Stimulated activated CD8-positive, alpha-beta memory T cell treated with anti-CD3 and anti-CD28 coated beads, Interleukin-15, amount 100 ng/mL, for 1 hour (primary cell): ENCODE measurements around the gene NCK2.

Experiments
- DNase-seq: peaks from one replicate; pipeline ENCODE4 v3.0.0-alpha.2; 2020; ENCODE audit warnings: low read depth

NCK2 gene

DNA sequence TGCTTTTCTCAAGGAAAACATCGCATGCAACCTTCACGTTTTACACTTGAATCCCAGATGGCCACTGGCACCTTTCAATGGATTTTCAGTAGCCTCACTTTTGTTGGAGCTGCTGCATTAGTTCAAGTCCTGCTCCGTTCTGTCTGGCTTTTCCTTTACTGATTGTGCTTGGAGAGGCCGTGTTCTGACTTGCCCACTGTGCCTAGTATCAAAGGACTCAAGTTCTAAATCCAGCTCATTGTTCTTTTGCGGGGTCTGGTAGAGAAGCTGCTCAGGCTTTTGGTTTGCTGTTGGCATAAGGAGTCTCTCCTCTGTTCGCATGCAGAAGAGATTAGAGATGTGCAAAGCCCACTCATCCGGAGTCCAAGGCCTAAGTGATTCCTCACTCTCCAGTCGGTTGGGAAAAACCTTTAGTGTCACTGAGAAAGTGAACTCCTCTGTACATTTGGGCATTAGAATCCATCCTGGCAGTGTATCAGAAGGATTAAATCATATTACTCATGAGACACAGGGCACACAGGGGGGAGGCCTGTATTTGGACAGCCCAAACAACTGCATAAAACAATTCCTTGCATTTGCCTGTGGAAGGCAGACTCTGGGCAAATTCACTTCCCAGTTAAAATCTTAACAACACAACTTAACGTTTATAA is 69.7 kb downstream of the NCK2 start:
- DNase-seq = no peak

DNA sequence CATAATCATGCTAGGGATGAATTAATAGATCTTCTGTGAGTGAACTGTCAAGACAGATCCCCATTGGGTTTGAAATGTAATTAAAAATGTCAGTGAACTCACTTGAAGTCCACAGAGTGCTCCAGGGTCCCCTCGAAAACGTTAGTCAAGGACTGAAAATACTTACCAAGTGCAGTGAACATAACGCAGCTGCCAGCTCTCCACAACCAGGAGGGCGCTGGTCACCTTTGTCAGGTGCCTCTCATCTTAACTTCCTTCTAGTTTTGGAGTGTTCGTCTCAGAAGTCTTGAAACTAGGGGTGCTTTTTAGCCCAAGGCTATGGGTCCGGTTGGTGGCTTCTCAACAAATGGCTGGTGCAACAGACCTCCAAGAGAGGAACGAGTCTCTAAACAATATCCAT is 70.7 kb downstream of the NCK2 start:
- no peak for DNase-seq

DNA sequence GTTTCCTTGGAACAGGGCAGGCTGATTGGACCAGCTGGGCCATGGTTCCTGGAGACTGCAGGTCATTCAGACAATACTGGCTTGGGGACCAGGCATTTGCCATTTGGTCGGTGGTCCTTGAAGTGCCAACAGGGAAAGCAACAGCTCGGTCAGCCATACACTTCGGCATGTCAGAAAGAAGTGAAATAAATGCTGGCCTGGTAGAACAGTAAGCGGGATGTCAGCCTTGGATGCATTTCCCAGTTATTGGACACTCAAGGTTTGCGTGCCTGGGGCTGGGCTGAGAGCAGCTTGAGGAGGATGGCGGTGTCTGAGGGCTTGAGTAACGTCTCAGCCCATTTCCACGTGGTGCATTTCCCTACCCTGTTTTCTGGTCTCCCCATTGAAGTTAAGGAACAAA is 75.4 kb downstream of the NCK2 start:
- DNase-seq = no peak

DNA sequence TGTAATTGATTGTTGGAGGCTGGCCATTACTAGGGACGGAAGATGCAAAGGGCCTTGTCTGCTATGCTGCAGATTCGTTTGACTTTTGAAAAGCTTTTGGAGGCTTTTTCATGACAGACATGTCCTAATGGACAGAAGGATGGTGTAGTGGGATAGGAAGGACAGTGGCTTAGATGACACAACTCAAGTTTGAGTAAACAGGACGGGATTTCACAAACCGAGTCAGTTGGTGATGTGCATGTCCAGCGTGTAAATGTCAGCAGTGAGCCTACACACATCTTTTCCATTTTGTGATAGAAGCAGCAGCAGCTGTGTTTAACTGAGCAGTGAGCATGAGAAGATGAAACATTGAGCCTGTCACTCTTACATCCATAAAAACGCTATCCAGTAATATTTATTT is 76.0 kb downstream of the NCK2 start:
- DNase-seq = no peak

DNA sequence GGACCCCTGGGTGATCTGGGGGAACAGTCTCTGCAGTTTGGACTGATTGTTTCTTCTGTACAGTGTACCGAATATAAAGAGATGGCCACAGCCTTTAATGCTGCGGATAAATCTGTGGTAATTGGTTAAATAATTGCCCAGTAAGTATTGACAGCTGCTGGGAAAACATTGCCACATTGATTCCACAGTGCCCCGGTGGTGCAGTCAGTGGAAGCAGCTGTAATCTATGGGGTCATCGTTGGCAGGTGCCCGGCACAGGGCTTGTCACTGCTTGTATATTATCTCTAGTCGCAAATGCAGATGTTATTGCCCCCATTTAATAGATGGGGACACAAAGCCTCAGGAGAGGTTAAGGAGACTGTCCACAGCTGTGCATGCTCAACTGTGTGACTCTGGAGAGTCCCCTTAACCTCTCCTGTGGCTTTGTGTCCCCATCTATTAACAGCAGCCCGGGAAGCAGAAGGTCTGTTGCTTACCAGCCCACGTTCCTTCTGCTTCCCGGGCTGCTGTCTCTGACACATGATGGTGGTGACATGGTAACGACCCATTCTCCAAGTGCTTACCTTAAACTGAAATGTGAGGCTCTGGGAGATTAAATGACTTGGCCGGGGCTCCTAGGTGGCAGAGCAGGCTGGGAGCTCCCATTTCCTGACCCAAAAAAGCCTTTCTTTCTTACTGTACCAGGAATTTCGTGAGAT is 76.9 kb downstream of the NCK2 start:
- no peak for DNase-seq

DNA sequence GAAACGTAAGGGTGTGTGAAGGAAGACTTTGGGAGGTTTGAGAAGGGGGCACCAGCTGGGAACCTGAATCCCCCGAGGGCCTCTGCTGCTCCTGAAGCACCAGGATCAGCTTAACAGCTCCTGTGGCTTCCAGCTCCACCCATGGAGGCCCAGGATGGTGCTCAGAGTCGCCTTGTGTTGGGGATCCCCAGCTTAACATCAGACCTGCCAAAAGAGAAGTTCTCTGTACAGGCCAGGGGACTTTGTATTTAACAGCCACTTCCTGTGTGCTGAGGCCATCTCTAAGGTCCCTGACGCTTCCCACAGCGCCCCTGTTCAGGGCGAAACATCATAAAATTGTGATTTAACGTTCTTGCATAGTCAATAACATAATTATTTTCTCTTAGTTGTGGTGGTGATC is 77.5 kb downstream of the NCK2 start:
- DNase-seq = no peak

DNA sequence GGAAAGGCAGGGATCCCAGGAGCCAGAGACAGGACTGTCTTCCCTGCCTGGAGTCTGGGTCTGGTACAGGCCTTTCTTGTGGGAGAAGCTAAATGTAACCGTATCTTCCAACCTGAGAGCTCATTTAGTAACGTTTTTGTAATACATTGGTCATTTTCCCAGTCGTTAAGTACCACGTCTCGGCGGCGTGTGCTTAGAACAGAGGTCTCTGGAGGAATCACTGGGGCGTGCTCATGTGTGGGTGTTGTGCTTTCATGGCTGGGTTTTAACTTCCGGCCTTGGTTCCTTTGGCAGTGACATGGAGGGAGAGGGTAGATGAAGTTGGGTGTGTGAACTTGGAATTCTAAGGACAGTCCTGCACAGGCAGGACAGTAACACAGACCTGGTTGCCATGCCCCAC is 79.7 kb downstream of the NCK2 start:
- no peak for DNase-seq

DNA sequence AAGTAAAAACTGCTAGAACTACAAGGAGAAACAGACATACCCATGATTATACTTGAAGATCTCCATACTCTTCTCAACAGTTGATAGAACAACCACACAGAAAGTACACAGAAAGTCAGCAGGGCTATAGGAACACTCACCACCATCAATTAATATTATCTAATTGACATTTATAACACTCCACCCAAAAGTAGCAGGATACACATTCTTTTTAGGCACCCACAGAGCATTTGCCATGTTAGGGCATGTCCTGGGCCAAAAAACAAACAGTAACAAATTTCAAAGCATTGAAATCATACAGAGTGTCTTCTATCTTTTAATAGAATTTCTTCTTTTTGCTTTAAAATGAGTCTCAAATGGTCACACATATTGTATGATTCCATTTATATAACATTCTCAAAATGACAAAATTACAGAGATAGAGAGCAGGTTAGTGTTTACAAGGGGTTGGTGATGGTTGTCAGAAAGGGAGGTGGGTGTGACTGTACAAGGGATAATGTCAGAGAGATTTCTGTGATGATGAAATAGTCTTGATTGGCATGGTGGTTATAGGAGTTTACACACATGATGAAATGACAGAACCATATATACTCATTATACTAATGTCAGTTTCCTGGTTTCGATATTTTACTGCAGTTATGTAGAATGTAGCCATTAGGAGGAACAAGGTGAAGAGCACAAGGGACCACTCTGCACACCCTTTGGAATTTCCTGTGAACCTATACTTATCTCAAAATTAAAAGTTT is 82.8 kb downstream of the NCK2 start:
- no peak for DNase-seq

DNA sequence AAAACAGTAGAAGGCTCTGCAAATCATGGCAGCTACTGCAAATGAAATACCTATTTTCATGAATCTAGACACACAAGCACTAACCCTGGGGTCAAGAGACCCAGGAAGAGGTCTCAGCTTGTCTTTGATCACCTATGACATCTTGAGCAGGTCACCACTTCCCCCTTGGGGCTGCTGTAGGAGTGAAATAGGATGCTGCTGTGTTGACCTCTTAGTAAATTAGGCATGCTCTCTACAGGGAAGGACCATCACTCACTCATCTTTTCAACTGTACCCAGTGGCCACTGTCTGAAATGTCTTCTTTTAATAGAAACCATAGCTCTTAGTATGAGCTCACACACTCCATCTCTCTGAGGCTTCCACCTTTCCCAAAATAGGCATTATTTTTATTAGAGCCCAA is 83.8 kb downstream of the NCK2 start:
- DNase-seq = no peak

DNA sequence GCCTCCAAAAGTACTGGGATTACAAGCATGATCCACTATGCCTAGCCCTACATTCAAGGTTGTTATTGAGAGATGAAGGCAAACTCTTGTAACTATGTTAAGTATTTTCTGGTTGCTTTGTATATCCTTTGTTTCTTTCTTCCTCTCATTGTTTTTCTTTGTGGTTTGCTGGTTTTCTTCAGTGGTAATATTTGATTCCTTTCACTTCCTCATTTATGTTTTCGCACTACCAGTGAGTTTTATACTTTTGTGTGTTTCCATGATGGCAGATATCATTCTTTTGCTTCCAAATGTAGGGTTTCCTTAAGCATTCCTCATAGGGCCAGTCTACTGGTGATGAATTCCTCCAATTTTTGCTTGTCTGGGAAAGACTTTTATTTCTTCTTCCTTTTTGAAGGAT is 90.2 kb downstream of the NCK2 start:
- no peak for DNase-seq

DNA sequence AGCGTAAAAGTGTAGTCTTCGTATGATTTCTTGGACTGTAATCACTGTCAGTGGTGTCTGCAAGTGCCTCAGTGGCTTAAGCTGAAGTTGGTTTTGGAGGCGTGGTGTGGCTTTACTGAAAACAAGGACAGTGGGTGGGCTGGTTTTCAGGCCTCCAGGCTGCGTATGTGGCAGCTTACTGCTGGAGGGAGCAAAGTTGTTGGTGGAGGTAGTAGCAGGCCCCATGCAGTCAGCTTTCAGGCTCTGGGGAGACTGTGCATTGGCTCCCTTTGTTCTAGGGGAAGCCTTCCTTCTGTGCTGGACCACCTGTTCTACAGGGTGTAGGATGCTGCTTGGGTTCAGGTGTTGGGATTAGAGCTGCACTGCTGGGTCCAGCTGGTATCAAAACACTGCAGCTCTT is 91.6 kb downstream of the NCK2 start:
- DNase-seq = no peak

DNA sequence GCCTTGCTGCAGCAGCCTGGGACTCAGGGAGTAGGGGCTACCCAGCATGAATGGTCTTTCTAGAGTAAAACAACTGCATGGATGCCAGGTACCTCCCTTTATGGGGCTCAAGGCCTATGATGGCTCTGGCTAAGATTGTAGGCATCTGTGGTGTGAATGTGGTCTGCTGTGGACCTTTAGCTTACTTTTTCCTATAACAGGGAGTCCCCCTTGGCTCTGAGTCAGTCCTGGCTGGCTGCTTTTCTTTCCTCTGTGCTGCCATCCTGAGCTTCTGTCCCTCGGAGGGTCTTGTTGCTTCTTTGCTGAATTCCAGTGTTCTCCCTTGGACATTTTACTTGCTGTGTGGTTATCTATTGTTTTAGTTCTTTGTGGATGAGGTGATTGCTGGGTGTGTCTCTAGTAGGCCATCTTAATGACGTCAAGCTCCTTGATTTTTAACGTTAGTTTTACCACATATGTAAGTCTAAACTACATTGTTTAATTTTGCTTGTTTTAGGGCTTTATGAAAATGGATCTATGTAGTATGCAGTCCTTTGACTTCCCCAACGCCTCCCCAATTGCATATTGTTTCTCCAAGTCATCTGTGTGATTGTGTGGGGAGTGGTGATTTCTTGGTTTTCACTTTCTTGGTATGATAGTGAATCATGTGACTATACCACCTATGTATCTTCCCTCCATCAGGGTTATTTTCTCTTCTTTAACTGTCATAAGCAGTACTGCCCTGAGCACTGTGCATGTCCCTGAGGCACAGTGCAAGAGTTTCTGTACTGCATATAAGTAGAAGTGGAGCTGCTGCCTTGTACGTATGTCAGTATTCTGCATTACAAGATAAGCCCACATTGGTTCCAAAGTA is 92.4 kb downstream of the NCK2 start:
- DNase-seq = no peak

DNA sequence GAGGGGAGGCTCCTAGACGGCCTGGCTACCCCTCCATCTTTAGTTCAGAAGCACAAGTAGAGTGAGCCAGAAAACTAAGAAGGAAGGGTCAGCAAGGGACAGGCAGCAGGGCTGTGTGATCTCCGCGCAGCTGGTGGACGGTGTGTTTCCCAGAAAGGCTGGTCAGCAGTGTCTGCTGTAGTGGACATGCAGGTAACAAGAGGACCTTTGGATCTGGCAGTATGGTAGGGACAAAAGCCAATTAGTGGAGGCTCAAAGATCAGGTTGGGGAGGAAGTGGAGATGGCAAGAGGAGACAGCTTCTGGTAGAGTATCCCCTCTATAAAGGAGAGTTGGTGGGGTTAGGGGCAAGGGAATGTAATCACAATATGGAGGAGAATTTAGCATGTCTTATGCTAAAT is 95.1 kb downstream of the NCK2 start:
- no peak for DNase-seq

DNA sequence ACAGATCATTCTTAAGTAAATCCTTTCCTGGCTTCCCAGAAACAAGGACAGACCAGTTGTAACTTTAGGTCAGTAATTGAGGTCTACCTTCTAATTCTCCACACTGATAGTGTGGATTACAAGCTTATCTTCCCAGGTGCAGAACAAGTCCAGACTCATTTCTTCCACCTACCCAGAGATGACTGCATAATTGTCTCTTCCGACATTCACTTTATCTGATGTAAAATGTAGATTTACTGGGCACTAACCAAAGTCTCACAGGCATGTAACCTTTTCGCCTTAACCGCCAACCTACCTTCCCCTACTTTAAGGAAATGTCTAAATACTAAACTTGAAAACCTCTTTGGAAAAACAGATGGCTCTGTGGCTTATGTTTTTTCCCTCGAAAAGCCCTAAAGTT is 96.2 kb downstream of the NCK2 start:
- DNase-seq = no peak

DNA sequence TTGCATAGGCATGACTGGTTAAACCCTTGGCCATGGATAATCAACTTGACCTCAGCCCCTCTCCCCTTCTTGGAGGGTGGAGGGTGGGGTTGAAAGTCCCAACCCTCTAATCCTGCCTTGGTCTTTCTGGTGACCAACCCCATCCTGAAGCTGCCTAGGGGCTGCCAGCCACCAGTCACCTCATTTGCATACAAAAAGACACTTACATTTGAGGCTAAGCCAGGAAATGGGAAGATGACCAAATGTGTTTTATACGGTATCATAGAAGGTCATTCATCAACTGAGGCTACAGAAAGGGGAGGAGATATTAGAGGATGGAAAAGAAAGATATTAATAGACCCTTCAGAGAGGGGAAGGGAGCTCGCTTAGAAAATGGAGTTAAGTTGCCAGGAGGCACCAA is 96.8 kb downstream of the NCK2 start:
- DNase-seq = no peak

DNA sequence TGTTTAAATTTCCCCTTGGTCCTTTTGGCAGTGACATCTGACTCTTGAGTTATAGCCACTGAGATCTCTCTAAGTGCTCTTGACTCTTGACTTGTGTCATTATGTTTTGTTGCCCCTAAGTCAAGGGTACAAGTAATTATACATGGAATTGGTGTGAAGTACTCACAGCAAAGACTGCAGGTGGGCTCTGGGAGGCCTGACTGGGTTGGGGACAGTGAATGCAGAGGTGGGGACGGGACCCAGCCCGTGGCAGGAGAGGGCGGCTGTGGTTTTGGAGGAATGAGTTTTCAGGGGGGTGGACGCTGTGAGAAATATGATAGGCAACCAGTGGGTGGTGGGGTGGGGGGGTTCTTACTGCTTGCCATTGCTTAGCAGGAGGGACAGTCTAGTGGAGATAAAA is 97.8 kb downstream of the NCK2 start:
- DNase-seq = no peak

DNA sequence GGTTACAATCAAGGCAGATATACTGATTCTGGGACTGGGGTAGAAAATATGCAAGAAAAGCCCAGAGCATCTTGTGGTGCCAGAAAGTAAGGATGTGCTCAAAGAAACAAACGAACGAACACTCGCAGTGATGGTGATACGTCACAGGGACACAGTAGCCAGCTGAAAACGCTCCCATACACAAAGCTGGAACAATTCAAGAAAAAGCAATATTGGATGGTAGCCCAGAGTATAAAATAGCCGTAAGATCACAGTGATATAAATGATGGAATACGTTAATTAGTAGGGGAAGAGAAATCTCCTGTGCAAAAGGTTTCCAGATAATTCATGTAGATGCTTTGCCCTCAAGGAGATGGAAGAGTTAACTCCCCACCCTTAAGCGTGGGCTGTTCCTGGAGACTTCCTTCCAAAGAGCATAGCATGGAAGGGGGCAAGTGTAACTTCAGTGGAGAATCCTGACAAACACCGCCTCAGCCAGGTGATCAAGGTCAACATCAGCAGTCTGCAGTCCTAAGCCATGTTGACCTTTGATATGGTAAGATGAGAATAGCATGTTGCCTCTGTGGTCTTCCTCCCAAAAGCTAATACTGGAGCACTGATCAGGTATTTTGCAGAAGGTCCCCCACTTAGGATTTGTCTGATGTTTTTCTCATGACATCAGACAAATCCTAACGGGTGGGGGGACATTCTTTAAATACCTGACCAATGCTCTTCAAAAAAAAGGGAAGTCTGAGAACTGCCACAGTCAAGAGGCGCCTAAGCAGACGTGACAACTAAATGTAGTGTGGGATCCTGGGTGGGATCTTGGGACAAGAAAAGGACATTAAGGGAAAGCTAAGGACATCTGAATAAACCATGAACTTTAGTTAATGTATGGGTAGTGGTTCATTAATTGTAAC is 99.0 kb downstream of the NCK2 start:
- no peak for DNase-seq

DNA sequence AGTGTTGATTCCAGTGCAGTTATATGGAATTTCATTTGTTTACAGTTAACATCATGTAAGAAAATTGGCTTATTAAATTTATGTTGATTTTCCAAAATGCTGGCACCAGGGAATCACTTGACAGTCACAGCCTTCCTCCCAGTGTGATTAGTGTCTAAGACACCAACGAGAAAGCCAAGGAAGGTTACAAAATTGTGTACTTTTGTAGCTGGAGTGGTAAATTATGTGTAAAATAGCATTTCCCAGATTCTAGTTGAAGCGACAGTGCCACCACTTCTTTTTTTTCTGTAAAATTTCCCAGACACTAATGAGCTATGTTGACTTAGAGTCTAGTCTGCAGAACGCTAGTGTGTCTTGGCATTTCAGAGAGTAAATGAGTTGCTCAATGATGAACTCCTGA is 101.3 kb downstream of the NCK2 start:
- DNase-seq = no peak

DNA sequence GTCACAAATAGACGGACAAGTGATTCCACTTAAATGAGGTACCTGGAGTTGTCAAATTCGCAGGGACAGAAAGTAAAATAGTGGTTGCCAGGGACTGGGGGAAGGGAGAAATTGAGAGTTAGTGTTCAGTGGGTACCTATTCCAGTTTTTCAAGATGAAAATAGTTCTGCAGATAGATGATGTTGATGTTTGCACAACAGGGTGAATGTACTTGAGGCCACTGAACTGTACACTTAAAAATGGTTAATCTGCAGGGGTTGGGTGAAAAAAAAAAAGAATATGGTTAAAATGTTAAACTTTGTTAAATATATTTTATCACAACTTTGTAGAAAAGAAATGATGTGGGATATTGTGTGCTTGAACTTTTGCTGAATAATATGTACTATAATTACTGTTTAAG is 102.3 kb downstream of the NCK2 start:
- no peak for DNase-seq

DNA sequence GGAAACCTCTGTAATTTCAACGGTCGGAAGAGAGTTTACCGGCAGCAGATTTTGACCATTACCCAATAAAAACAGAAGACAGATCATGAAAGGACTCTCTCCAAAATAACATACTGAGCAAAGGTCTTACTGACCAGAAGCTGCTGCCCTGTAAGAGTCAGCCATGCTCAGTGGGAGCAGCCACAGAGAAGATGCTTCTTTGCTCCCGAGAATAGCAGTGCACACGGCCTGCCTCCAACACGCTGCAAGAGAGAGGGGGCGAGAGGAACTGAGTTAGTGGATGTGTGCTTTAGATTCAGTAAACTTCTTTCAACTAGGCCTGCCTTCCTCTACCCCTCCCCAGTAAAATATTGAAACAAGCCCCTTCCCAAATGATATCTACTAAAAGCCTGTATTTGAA is 103.7 kb downstream of the NCK2 start:
- DNase-seq = no peak

DNA sequence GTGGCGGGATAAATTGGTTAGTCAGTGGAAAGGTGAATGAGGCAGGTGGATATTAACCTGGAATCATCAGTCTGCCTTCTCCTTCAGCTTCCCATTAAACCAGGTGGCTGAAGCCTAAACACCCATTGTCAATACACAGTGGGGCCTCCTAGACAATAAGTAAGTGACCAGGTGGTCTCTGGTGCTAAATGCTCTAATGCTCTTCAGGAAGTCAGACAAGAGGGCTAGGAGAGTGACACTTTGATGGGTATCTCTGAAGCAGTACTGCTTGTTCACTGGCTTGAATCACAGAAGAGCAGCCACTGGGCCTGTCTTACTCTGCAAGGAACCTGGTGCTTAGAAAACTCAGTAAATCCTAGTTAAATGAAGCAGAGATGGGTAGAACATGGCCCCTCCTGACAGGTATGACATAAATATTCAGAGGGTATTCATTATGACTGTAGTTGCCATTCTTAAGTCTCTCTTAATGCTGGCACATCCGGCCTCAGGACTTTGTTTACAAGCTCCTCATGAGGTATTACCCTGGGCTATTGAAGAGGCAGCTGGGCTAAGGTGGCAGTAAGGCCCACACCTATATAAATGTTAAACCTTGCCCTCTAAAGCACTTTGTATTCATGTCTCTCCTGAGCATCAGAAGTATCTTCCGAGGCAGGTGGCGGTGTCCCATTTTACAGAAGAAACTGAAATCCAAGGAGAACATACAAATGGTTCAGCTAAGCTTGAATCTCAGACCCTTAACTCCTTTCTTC is 104.9 kb downstream of the NCK2 start:
- DNase-seq = no peak
